Measurements from ENCODE around the gene MED1.

Gene MED1

DNA sequence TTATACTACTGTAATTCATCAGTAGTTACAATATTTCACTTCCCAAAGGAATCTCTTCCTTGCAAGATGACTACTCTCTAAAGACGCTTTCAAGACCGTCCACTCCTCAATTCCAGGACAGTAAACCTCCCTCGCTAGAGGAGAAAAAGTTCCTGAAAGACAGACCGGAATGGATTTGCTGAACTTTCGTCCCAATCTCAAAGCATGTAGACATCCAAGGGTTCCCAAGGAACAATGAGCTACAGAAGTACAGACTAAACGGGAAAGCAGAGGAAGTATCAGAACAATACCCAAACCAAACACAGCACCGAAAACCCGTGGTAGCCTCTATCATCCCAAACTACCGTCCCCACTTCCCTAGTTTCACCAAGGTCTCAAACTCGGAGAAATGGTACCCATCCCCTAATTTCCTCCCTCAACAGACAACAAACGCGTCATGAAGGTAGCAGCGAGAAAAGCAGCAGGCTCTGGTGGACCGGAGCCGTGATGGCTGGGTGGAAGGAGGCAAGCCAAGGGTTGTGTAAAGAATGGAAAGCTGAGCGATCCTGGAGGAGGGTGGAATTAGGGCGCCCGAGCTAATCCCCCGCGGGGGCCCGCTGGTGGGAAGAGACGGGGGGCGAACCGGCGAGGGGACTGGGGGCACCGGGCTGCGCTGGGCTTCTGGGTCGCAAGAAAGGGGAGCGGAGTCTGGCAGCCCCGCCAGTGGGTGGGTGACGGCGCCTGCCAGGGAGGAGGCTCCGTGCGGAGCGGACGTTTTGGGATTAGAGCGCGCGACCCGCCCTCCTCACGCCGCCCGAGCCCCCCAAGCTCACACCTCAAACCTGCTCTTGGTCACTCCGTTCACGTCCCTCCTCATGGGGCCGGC, 50.3 kb downstream of the MED1 start:
- no peaks in the 10 kb centered on the region for H3K27me3 ChIP-seq (ENCODE audit: insufficient read depth, low read length, poor library complexity)
- DNase-seq (no peak), ATAC-seq (ENCODE audit: insufficient read depth, low read depth) (peak; percentile 15)
- H3K27ac ChIP-seq (ENCODE audit: low read length): peak overlapping the region; percentile 9
- H3K79me2 ChIP-seq (ENCODE audit: insufficient read depth, low read length): peaks cover 44% of the 10 kb centered on the region
- peaks cover 27% of the 10 kb centered on the region for H3K4me1 ChIP-seq (ENCODE audit: insufficient read depth, low read length)
- no peaks in the 10 kb centered on the region for H3K9me3 ChIP-seq (ENCODE audit: insufficient read depth, low read length, severe bottlenecking)
- H3K36me3 ChIP-seq (ENCODE audit: insufficient read depth, low read length): peaks cover 3% of the 10 kb centered on the region; the same call in 1 of the 2 replicates
- peak overlapping the region; percentile 84 for H3K9ac ChIP-seq (ENCODE audit: low read depth, low read length)
- H2AFZ ChIP-seq (ENCODE audit: low read depth, low read length): peak overlapping the region; percentile 99
- peaks cover 14% of the 10 kb centered on the region; the same call in 1 of the 2 replicates for H4K20me1 ChIP-seq (ENCODE audit: insufficient read depth, low read length)
- peak overlapping the region; percentile 78 for H3K4me2 ChIP-seq (ENCODE audit: insufficient read depth, low read length)
- peak overlapping the region; percentile 79 to 100 for H3K4me3 ChIP-seq (ENCODE audit: low read depth in 1 of 2, low read length in 2 of 2)
- TF ChIP-seq, protein P1, sequence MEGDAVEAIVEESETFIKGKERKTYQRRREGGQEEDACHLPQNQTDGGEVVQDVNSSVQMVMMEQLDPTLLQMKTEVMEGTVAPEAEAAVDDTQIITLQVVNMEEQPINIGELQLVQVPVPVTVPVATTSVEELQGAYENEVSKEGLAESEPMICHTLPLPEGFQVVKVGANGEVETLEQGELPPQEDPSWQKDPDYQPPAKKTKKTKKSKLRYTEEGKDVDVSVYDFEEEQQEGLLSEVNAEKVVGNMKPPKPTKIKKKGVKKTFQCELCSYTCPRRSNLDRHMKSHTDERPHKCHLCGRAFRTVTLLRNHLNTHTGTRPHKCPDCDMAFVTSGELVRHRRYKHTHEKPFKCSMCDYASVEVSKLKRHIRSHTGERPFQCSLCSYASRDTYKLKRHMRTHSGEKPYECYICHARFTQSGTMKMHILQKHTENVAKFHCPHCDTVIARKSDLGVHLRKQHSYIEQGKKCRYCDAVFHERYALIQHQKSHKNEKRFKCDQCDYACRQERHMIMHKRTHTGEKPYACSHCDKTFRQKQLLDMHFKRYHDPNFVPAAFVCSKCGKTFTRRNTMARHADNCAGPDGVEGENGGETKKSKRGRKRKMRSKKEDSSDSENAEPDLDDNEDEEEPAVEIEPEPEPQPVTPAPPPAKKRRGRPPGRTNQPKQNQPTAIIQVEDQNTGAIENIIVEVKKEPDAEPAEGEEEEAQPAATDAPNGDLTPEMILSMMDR (IDR thresholded peaks at IDR 0.05; ENCODE audit: borderline replicate concordance, extremely low read depth, low read length, poor library complexity, severe bottlenecking): no peak
- TF ChIP-seq EZH2 (IDR thresholded peaks at IDR 0.05; ENCODE audit: borderline replicate concordance, low read depth, low read length, severe bottlenecking): no peak

DNA sequence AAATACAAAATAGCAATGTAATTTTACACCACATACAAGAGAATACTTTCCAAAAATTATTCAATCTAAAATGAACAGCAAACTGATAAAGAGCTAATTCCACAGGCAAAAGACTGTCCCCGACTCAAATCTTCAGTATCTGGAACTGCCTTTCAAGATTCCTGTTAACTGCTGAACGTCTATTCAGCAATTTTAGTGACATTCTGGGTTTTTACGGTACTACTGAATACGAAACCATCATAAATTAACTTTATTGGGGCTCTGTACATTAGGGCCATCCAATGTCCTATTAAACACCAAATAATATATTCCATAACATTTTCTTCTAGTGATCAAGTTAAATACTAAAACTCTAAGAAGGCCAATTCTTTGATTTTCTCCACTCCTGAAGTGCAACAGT, 51.3 kb downstream of the MED1 start:
- no peak overlapping the region for H2AFZ ChIP-seq (ENCODE audit: low read depth, low read length)
- peaks cover 3% of the 10 kb centered on the region; the same call in 1 of the 2 replicates for H3K36me3 ChIP-seq (ENCODE audit: insufficient read depth, low read length)
- H3K4me1 ChIP-seq (ENCODE audit: insufficient read depth, low read length): peaks cover 27% of the 10 kb centered on the region
- TF ChIP-seq, protein P1 (IDR thresholded peaks at IDR 0.05; ENCODE audit: borderline replicate concordance, extremely low read depth, low read length, poor library complexity, severe bottlenecking): no peak
- TF ChIP-seq EZH2 (IDR thresholded peaks at IDR 0.05; ENCODE audit: borderline replicate concordance, low read depth, low read length, severe bottlenecking): no peak
- peaks cover 14% of the 10 kb centered on the region; the same call in 1 of the 2 replicates for H4K20me1 ChIP-seq (ENCODE audit: insufficient read depth, low read length)
- peaks cover 53% of the 10 kb centered on the region for H3K79me2 ChIP-seq (ENCODE audit: insufficient read depth, low read length)
- no peak for DNase-seq
- no peak overlapping the region for H3K27ac ChIP-seq (ENCODE audit: low read length)
- no peak for ATAC-seq (ENCODE audit: insufficient read depth, low read depth)
- no peaks in the 10 kb centered on the region for H3K9me3 ChIP-seq (ENCODE audit: insufficient read depth, low read length, severe bottlenecking)
- no peak overlapping the region; the same call in 1 of the 2 replicates for H3K9ac ChIP-seq (ENCODE audit: low read depth, low read length)
- no peaks in the 10 kb centered on the region for H3K27me3 ChIP-seq (ENCODE audit: insufficient read depth, low read length, poor library complexity)
- peak overlapping the region; percentile 78; the same call in 1 of the 2 replicates for H3K4me2 ChIP-seq (ENCODE audit: insufficient read depth, low read length)
- H3K4me3 ChIP-seq (ENCODE audit: low read depth in 1 of 2, low read length in 2 of 2): 0 out of 4 replicates have a peak overlapping the region, but pooled peaks of 1 of the 2 experiments have one; percentile 100

DNA sequence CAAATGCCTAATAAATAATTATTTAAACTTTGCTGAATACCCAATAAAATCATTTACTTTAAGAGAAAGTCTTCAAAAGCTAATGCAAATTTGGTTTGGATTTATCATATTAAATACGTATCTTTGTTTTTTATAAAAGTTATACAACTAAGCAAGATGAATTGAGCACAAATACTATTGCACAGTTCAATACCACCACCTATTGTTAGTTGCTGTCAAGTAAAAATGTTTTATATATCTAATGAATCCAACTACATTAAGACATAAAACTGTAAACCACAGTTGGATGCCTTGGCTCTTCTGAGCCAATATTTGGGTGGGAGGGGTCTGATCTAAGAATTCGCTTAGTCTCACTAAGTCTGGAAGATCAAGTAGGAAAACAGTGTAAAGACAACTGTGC, 57.3 kb downstream of the MED1 start:
- H3K9me3 ChIP-seq (ENCODE audit: insufficient read depth, low read length, severe bottlenecking): no peaks in the 10 kb centered on the region
- ATAC-seq (ENCODE audit: insufficient read depth, low read depth) (no peak), DNase-seq (no peak)
- TF ChIP-seq EZH2 (IDR thresholded peaks at IDR 0.05; ENCODE audit: borderline replicate concordance, low read depth, low read length, severe bottlenecking): no peak
- TF ChIP-seq, protein P1 (IDR thresholded peaks at IDR 0.05; ENCODE audit: borderline replicate concordance, extremely low read depth, low read length, poor library complexity, severe bottlenecking): no peak
- H3K36me3 ChIP-seq (ENCODE audit: insufficient read depth, low read length): no peaks in the 10 kb centered on the region
- H4K20me1 ChIP-seq (ENCODE audit: insufficient read depth, low read length): no peaks in the 10 kb centered on the region; the same call in 1 of the 2 replicates
- H3K79me2 ChIP-seq (ENCODE audit: insufficient read depth, low read length): peaks cover 51% of the 10 kb centered on the region
- H3K4me2 ChIP-seq (ENCODE audit: insufficient read depth, low read length): no peak overlapping the region
- H3K9ac ChIP-seq (ENCODE audit: low read depth, low read length): no peak overlapping the region
- H2AFZ ChIP-seq (ENCODE audit: low read depth, low read length): no peak overlapping the region
- no peak overlapping the region for H3K4me3 ChIP-seq (ENCODE audit: low read depth in 1 of 2, low read length in 2 of 2)
- no peak overlapping the region for H3K27ac ChIP-seq (ENCODE audit: low read length)
- no peaks in the 10 kb centered on the region for H3K27me3 ChIP-seq (ENCODE audit: insufficient read depth, low read length, poor library complexity)
- no peaks in the 10 kb centered on the region for H3K4me1 ChIP-seq (ENCODE audit: insufficient read depth, low read length)
